Measurements from ENCODE around the gene PTGFRN. TPM values are rescaled to one million over a fixed set of nuclear protein-coding genes. Genes with fewer than 3 reads are reported as not detected.

PTGFRN gene
- total and polyA plus RNA-seq, 7 donors = 6.6 to 179 (median 77.3) TPM

- no peak overlapping the region for H3K4me3 ChIP-seq
- peaks cover 0 to 31% (median 28%) of the 10 kb centered on the region in 4 donors for H3K4me1 ChIP-seq
- no peak for TF ChIP-seq CTCF (IDR thresholded peaks at IDR 0.05)
- no peak for TF ChIP-seq POLR2A (IDR thresholded peaks at IDR 0.05)
- no peak for TF ChIP-seq POLR2AphosphoS5 (IDR thresholded peaks at IDR 0.05)
- no peak for TF ChIP-seq EP300 (IDR thresholded peaks at IDR 0.05)
- DNase-seq = peak; percentile 12
- H3K36me3 ChIP-seq = no peaks in the 10 kb centered on the region
- 94 to 95% methylated on average over 3 of the region's 3 CpGs for WGBS, 2 donors
- no peaks in the 10 kb centered on the region for H3K9me3 ChIP-seq
- no peak overlapping the region for H3K27ac ChIP-seq
- no peaks in the 10 kb centered on the region for H3K27me3 ChIP-seq
- intact Hi-C loops (cut with DNase I) = loop anchor here (5.0 kb wide), 1 partner anchor 55 kb away; no protein-coding TSS in a partner anchor
Observed at GRCh38 chr1:116907351-116907750, 2.4 kb upstream of the PTGFRN start.

DNA sequence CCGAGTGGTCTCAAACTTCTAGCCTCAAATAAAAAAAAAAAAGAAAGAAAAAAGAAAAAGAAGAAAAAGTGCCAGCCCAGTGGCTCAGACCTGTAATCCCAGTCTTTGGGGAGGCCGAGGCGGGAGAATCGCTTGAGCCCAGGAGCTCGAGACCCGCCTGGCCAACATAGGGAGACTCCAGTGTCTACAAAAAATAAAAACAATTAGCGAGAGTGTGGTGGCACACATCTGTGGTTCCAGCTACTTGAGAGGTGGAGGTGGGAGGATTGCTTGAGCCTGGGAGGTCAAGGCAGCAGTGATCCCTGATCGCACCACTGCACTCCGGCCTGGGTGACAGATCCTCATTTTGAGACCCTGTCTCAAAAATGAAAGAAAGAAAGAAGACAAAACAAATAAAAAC lies 1.4 kb upstream of the PTGFRN start:
- TF ChIP-seq CTCF (IDR thresholded peaks at IDR 0.05) = no peak
- no peak for TF ChIP-seq POLR2AphosphoS5 (IDR thresholded peaks at IDR 0.05)
- TF ChIP-seq EP300 (IDR thresholded peaks at IDR 0.05) = no peak
- no peak for TF ChIP-seq POLR2A (IDR thresholded peaks at IDR 0.05)
- DNase-seq = peak; percentile 54
- Histone ChIP-seq H3K36me3 (no peaks in the 10 kb centered on the region), H3K27ac (peak overlapping the region; percentile 92 to 98 (median 94)), H3K4me1 (peaks cover 0 to 40% (median 37%) of the 10 kb centered on the region in 4 donors), H3K27me3 (no peaks in the 10 kb centered on the region), H3K9me3 (no peaks in the 10 kb centered on the region), H3K4me3 (no peak overlapping the region)
- 96 to 97% methylated on average over 9 of the region's 9 CpGs for WGBS, 2 donors
- intact Hi-C loops (cut with DNase I) = loop anchor here (2.0 to 5.0 kb wide), 2 partner anchors 27 to 56 kb away; no protein-coding TSS in a partner anchor

DNA sequence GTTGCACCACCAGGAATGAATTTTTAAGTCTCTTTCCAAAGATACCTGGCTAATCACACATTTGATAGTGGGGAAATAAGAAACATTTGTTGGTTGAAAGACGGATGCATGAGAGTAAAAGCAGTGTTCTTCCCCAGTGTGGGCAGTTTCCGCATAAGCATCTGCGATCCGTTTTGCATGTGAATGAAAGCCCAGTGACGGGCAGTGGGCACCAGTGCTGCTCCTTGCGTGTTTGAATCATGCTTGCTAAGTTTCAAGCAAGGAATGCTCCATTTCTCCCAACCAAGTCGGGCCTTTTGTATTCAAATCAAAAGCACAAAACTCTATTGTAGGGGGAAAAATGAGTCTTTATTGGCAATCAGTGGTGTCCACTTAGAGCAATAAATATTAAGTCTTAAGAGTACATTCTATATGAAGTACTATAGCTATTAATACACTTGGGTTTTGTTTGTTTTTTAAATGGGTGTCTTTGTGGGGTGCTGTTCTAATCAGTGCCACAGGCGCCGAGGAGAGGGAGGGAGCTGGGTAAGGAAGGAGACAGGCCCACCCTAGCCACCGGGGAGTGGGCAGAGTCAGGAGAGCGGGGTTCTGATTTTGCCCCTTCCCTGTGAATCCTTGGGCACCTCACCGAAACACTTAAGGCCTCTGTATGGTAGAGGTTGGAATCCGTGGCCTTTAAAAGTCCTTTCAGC lies 750 bp upstream of the PTGFRN start:
- no peaks in the 10 kb centered on the region for H3K36me3 ChIP-seq
- peak; percentile 30 for DNase-seq
- H3K9me3 ChIP-seq = no peaks in the 10 kb centered on the region
- H3K4me1 ChIP-seq = peaks cover 0 to 47% (median 42%) of the 10 kb centered on the region in 4 donors
- 86 to 89% methylated on average over 13 of the region's 13 CpGs for WGBS, 2 donors
- H3K27me3 ChIP-seq = no peaks in the 10 kb centered on the region
- intact Hi-C loops (cut with DNase I) = loop anchor here (2.0 to 5.0 kb wide), 2 partner anchors 28 to 57 kb away; no protein-coding TSS in a partner anchor
- H3K4me3 ChIP-seq = peak overlapping the region; percentile 65 to 88 (median 78)
- H3K27ac ChIP-seq = peak overlapping the region; percentile 92 to 98 (median 94)
- TF ChIP-seq POLR2AphosphoS5 (IDR thresholded peaks at IDR 0.05) = no peak
- no peak for TF ChIP-seq EP300 (IDR thresholded peaks at IDR 0.05)
- TF ChIP-seq POLR2A (IDR thresholded peaks at IDR 0.05) = no peak
- TF ChIP-seq CTCF (IDR thresholded peaks at IDR 0.05) = no peak

- 2 to 5% methylated on average over 64 of the region's 64 CpGs for WGBS, 2 donors
- H3K27me3 ChIP-seq = no peaks in the 10 kb centered on the region
- TF ChIP-seq EP300 (IDR thresholded peaks at IDR 0.05) = no peak
- peak in 1 of 4 donors; percentile 6 for TF ChIP-seq POLR2AphosphoS5 (IDR thresholded peaks at IDR 0.05)
- peak overlapping the region; percentile 92 to 98 (median 94) for H3K27ac ChIP-seq
- H3K36me3 ChIP-seq = no peaks in the 10 kb centered on the region
- H3K4me3 ChIP-seq = peak overlapping the region; percentile 65 to 88 (median 78)
- intact Hi-C loops (cut with DNase I) = loop anchor here (1.0 to 10.0 kb wide), 6 partner anchors 42 to 914 kb away; partner anchors contain the start of genes ATP1A1 and MAN1A2
- peaks cover 0 to 60% (median 56%) of the 10 kb centered on the region in 4 donors for H3K4me1 ChIP-seq
- DNase-seq = peak; percentile 70
- H3K9me3 ChIP-seq = no peaks in the 10 kb centered on the region
Observed at GRCh38 chr1:116910379-116911187, 867 bp downstream of the PTGFRN start.

- no peaks in the 10 kb centered on the region for H3K36me3 ChIP-seq
- no peaks in the 10 kb centered on the region for H3K27me3 ChIP-seq
- intact Hi-C loops (cut with DNase I) = loop anchor here (1.0 to 10.0 kb wide), 6 partner anchors 41 to 914 kb away; partner anchors contain the start of genes ATP1A1 and MAN1A2
- no peaks in the 10 kb centered on the region for H3K9me3 ChIP-seq
- H3K4me1 ChIP-seq = peaks cover 0 to 66% (median 62%) of the 10 kb centered on the region in 4 donors
- 24 to 65% methylated on average over 6 of the region's 6 CpGs for WGBS, 2 donors
- DNase-seq = peak; percentile 65
- H3K27ac ChIP-seq = peak overlapping the region; percentile 92 to 98 (median 94)
- TF ChIP-seq POLR2AphosphoS5 (IDR thresholded peaks at IDR 0.05) (no peak), CTCF (IDR thresholded peaks at IDR 0.05) (peak in 1 of 4 experiments; percentile 16), EP300 (IDR thresholded peaks at IDR 0.05) (no peak), POLR2A (IDR thresholded peaks at IDR 0.05) (no peak)
- peak overlapping the region; percentile 65 to 88 (median 78) for H3K4me3 ChIP-seq
Observed at GRCh38 chr1:116911188-116911553, 1.5 kb downstream of the PTGFRN start.

All from sigmoid colon (tissue), 7 donors.